ENCODE measurements around the gene SLC38A3. TPM values are rescaled to one million over a fixed set of nuclear protein-coding genes. Genes with fewer than 3 reads are reported as not detected.

The SLC38A3 gene
- total RNA-seq, 1 donor from 2014 or later: 0.56 TPM

GRCh38 chr3:50205413-50206276, 574 bp downstream of the SLC38A3 start:
- H3K4me3 Mint-ChIP-seq (ENCODE audit: unreplicated experiment): no peak overlapping the region
- H3K27ac Mint-ChIP-seq (ENCODE audit: unreplicated experiment): no peak overlapping the region

GRCh38 chr3:50207359-50208042, 2.4 kb downstream of the SLC38A3 start:
- Mint-ChIP-seq H3K4me3 (ENCODE audit: unreplicated experiment) (no peak overlapping the region), H3K36me3 (ENCODE audit: low read depth, unreplicated experiment) (no peaks in the 10 kb centered on the region), H3K27me3 (ENCODE audit: unreplicated experiment) (peaks cover 9% of the 10 kb centered on the region), H3K27ac (ENCODE audit: unreplicated experiment) (no peak overlapping the region), H3K4me1 (ENCODE audit: unreplicated experiment) (no peaks in the 10 kb centered on the region), H3K9me3 (ENCODE audit: unreplicated experiment) (no peaks in the 10 kb centered on the region)
- TF ChIP-seq CTCF (IDR thresholded peaks at IDR 0.05; ENCODE audit: unreplicated experiment): no peak
- no peak for DNase-seq (ENCODE audit: low spot score)

More at GRCh38 chr3:50205413-50206276, 574 bp downstream of the SLC38A3 start:
- TF ChIP-seq CTCF (IDR thresholded peaks at IDR 0.05; ENCODE audit: unreplicated experiment): no peak
- Mint-ChIP-seq H3K9me3 (ENCODE audit: unreplicated experiment) (no peaks in the 10 kb centered on the region), H3K36me3 (ENCODE audit: low read depth, unreplicated experiment) (no peaks in the 10 kb centered on the region), H3K4me1 (ENCODE audit: unreplicated experiment) (no peaks in the 10 kb centered on the region), H3K27me3 (ENCODE audit: unreplicated experiment) (peaks cover 14% of the 10 kb centered on the region)
- DNase-seq (ENCODE audit: low spot score): peak; percentile 32

- no peaks in the 10 kb centered on the region for H3K4me1 Mint-ChIP-seq (ENCODE audit: unreplicated experiment)
- no peak for TF ChIP-seq CTCF (IDR thresholded peaks at IDR 0.05; ENCODE audit: unreplicated experiment)
- DNase-seq (ENCODE audit: low spot score): no peak
- H3K4me3 Mint-ChIP-seq (ENCODE audit: unreplicated experiment): peak overlapping the region; percentile 11
- H3K36me3 Mint-ChIP-seq (ENCODE audit: low read depth, unreplicated experiment): no peaks in the 10 kb centered on the region
- no peaks in the 10 kb centered on the region for H3K9me3 Mint-ChIP-seq (ENCODE audit: unreplicated experiment)
- no peak overlapping the region for H3K27ac Mint-ChIP-seq (ENCODE audit: unreplicated experiment)
- H3K27me3 Mint-ChIP-seq (ENCODE audit: unreplicated experiment): peaks cover 5% of the 10 kb centered on the region
These were observed 3.7 kb downstream of the SLC38A3 start for GRCh38 chr3:50208677-50209344.

GRCh38 chr3:50210176-50210509, 5.1 kb downstream of the SLC38A3 start:
- Mint-ChIP-seq H3K27ac (ENCODE audit: unreplicated experiment) (no peak overlapping the region), H3K4me3 (ENCODE audit: unreplicated experiment) (no peak overlapping the region), H3K27me3 (ENCODE audit: unreplicated experiment) (peaks cover 8% of the 10 kb centered on the region), H3K36me3 (ENCODE audit: low read depth, unreplicated experiment) (no peaks in the 10 kb centered on the region), H3K9me3 (ENCODE audit: unreplicated experiment) (no peaks in the 10 kb centered on the region), H3K4me1 (ENCODE audit: unreplicated experiment) (no peaks in the 10 kb centered on the region)
- TF ChIP-seq CTCF (IDR thresholded peaks at IDR 0.05; ENCODE audit: unreplicated experiment): no peak
- no peak for DNase-seq (ENCODE audit: low spot score)

All from endothelial cell (in vitro differentiated cells).